ENCODE results near the gene MAPK11.

Gene MAPK11

DNA sequence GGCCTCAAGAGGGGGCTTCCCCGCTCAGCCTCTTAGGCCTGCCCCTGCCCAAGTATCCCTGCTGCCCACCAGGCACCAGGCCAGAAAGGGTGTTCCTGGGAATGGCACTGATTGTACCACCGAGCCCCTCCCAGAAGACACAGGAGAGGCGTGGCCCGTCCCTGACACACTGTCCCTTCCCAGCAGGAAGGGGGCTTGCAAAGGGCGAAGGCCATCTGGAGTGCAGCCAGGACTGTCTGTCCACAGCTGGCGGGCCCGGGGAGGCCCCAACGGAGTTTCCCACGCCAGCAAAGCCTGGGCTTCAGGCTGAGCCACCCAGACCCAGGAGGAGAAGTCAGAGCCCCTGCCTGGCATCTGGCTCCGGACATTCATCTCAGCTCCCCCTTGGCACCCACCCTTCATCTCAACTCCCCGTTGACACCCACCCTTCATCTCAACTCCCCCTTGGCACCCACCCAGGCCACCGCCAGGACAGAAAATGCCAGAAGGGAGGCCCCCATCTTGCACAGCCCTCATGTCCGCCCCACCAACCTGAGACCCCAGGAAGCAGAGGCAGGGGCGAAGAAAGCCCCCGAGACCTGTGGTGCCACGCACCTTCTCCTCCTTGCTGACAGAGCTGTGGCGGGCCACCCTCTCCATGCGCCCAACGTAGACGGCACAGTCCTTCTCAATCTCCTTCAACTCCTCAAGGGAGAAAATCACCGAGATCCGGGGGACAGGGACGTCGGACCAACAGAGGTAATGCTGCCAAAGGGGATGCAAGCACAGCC is 44.8 kb downstream of the MAPK11 start:
- TF ChIP-seq SIN3A (IDR thresholded peaks at IDR 0.05; ENCODE audit: borderline replicate concordance, insufficient read depth, low read length) (no peak), POLR2AphosphoS5 (IDR thresholded peaks at IDR 0.05; ENCODE audit: low read depth, low read length) (no peak), TAF1 (IDR thresholded peaks at IDR 0.05; ENCODE audit: borderline replicate concordance, insufficient read depth, low read length) (no peak), FOXP2 (optimal IDR thresholded peaks at IDR 0.05; ENCODE audit: borderline replicate concordance, extremely low read depth, extremely low read length, insufficient read depth) (no peak)
- TF ChIP-seq, protein P1, sequence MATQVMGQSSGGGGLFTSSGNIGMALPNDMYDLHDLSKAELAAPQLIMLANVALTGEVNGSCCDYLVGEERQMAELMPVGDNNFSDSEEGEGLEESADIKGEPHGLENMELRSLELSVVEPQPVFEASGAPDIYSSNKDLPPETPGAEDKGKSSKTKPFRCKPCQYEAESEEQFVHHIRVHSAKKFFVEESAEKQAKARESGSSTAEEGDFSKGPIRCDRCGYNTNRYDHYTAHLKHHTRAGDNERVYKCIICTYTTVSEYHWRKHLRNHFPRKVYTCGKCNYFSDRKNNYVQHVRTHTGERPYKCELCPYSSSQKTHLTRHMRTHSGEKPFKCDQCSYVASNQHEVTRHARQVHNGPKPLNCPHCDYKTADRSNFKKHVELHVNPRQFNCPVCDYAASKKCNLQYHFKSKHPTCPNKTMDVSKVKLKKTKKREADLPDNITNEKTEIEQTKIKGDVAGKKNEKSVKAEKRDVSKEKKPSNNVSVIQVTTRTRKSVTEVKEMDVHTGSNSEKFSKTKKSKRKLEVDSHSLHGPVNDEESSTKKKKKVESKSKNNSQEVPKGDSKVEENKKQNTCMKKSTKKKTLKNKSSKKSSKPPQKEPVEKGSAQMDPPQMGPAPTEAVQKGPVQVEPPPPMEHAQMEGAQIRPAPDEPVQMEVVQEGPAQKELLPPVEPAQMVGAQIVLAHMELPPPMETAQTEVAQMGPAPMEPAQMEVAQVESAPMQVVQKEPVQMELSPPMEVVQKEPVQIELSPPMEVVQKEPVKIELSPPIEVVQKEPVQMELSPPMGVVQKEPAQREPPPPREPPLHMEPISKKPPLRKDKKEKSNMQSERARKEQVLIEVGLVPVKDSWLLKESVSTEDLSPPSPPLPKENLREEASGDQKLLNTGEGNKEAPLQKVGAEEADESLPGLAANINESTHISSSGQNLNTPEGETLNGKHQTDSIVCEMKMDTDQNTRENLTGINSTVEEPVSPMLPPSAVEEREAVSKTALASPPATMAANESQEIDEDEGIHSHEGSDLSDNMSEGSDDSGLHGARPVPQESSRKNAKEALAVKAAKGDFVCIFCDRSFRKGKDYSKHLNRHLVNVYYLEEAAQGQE (IDR thresholded peaks at IDR 0.05; ENCODE audit: insufficient read depth in 1 of 2, low read depth in 2 of 2, low read length in 2 of 2): no peak

DNA sequence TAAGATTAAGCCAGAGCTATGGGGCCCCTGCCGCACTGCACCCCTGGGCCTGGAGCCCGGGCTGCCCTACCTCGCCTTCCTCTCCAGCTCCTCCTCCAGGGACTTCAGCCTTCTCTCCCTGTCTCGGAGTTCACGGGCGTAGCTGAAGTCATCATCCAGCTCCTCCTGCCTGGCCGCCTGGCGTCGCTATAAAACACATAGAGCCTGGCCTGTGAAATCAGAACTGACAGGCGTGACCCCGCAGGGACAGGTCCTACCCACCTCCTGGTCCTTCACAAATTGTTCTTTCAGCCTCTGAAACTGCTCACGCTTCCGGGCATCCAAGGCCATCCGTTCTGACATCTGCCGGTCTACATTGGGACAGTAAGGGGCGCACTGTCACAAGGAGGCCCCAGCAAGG is 46.1 kb downstream of the MAPK11 start:
- TF ChIP-seq, protein P1 (IDR thresholded peaks at IDR 0.05; ENCODE audit: insufficient read depth in 1 of 2, low read depth in 2 of 2, low read length in 2 of 2): no peak
- TF ChIP-seq TAF1 (IDR thresholded peaks at IDR 0.05; ENCODE audit: borderline replicate concordance, insufficient read depth, low read length): no peak
- no peak for TF ChIP-seq POLR2AphosphoS5 (IDR thresholded peaks at IDR 0.05; ENCODE audit: low read depth, low read length)
- TF ChIP-seq FOXP2 (optimal IDR thresholded peaks at IDR 0.05; ENCODE audit: borderline replicate concordance, extremely low read depth, extremely low read length, insufficient read depth): no peak
- TF ChIP-seq SIN3A (IDR thresholded peaks at IDR 0.05; ENCODE audit: borderline replicate concordance, insufficient read depth, low read length): no peak

DNA sequence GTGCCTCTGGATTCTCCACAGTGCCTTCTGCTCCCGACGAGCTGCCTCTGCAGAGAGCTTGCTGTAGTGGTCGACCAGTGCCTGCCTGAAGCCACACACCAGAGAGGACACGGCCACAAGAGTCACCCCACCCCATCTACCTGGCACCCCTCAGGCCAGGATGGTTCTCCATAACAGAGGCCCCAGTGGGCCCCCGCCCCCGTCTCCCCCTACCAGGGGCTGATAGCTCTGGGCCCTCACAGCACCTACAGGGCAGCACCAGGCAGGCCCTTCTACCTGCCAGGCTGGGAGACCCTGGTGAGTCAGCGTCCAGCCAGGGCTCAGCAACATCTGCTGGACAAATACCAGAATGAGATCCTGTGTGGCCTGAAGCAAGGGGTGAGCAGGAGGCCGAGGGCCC is 47.7 kb downstream of the MAPK11 start:
- TF ChIP-seq SIN3A (IDR thresholded peaks at IDR 0.05; ENCODE audit: borderline replicate concordance, insufficient read depth, low read length) (no peak), POLR2AphosphoS5 (IDR thresholded peaks at IDR 0.05; ENCODE audit: low read depth, low read length) (no peak), FOXP2 (optimal IDR thresholded peaks at IDR 0.05; ENCODE audit: borderline replicate concordance, extremely low read depth, extremely low read length, insufficient read depth) (no peak), TAF1 (IDR thresholded peaks at IDR 0.05; ENCODE audit: borderline replicate concordance, insufficient read depth, low read length) (no peak)
- TF ChIP-seq, protein P1 (IDR thresholded peaks at IDR 0.05; ENCODE audit: insufficient read depth in 1 of 2, low read depth in 2 of 2, low read length in 2 of 2): no peak

DNA sequence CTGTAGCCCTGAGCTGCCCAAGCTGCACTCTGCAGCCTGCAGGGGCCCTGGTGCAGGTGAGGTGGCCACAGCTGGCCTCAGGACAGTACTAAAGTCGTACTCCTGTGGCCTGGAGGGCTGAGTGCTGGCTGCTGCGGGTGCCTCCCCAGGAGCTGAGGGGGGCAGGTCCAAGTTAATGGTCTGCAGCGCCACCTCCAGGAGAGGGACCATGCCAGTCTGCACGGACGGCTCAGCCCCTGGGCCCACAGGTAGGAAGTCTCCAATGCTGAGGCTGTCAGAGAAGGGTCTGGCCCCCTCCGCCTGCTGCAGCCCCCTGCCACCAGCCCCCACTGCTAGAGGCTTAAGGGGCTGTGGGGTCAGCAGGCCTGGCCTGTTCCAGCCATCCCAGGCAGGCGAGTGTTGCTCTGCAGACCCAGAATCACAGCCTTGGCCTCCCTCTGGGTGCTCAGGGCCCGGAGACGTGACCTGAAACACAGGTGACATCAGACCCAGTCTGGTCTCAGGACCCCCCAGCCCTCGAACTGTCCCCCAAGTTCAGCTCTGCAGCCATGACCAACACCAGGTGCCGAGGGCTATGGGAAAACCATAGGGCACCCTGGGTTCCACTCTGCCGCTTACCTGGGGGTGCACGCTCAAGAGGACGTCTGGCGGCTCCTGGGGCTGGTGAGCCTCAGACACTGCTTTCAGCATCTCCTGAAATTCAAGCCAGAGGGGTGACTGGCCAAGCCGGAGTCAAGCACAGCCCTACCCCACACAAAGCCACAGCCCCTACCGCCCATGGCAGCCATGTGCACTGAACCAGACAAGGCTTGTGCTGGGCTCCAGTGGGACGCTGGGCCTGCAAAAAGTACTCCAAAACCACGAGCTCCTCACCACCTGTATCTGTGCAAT is 48.5 kb downstream of the MAPK11 start:
- TF ChIP-seq SIN3A (IDR thresholded peaks at IDR 0.05; ENCODE audit: borderline replicate concordance, insufficient read depth, low read length) (no peak), TAF1 (IDR thresholded peaks at IDR 0.05; ENCODE audit: borderline replicate concordance, insufficient read depth, low read length) (no peak), FOXP2 (optimal IDR thresholded peaks at IDR 0.05; ENCODE audit: borderline replicate concordance, extremely low read depth, extremely low read length, insufficient read depth) (no peak), POLR2AphosphoS5 (IDR thresholded peaks at IDR 0.05; ENCODE audit: low read depth, low read length) (no peak)
- TF ChIP-seq, protein P1 (IDR thresholded peaks at IDR 0.05; ENCODE audit: insufficient read depth in 1 of 2, low read depth in 2 of 2, low read length in 2 of 2): no peak

All from PFSK-1 (cell line).